H9 (cell line): ENCODE results near the gene SLC22A5. TPM values are rescaled to one million over a fixed set of nuclear protein-coding genes. Genes with fewer than 3 reads are reported as not detected.

Source experiments
- DNase-seq: peaks from one replicate; pipeline ENCODE4 v3.0.0-alpha.2; 2017
- H2AFZ ChIP-seq: one replicate; pipeline ENCODE4 v1.6.1; 2013; ENCODE audit warnings: mild to moderate bottlenecking, low read length, control low read depth, moderate library complexity
- H2AK5ac ChIP-seq: 2 replicates; pipeline ENCODE4 v1.6.1; 2013; ENCODE audit warnings: low read length, control low read depth, mixed read lengths; ENCODE audit not compliant: insufficient read length
- H2BK120ac ChIP-seq: one replicate; pipeline ENCODE4 v1.6.1; 2013; ENCODE audit warnings: low read depth, mild to moderate bottlenecking, low read length, control low read depth, inconsistent platforms; ENCODE audit not compliant: poor library complexity, severe bottlenecking
- H2BK12ac ChIP-seq: 2 replicates; pipeline ENCODE4 v1.6.1; 2013; ENCODE audit warnings: low read length, control low read depth, mixed read lengths, low read depth; ENCODE audit not compliant: insufficient read length
- H2BK15ac ChIP-seq: 2 replicates; pipeline ENCODE4 v1.6.1; 2013; ENCODE audit warnings: low read depth, low read length, control low read depth
- H2BK20ac ChIP-seq: one replicate; pipeline ENCODE4 v1.6.1; 2013; ENCODE audit warnings: low read depth, mild to moderate bottlenecking, low read length, control low read depth, inconsistent platforms; ENCODE audit not compliant: poor library complexity, severe bottlenecking
- H2BK5ac ChIP-seq: 2 replicates; pipeline ENCODE4 v1.6.1; 2013; ENCODE audit warnings: low read length, control low read depth, mixed read lengths; ENCODE audit not compliant: insufficient read length
- H3K14ac ChIP-seq: 2 replicates; pipeline ENCODE4 v1.6.1; 2013; ENCODE audit warnings: low read length, control low read depth; ENCODE audit not compliant: insufficient read depth
- H3K18ac ChIP-seq: 2 replicates; pipeline ENCODE4 v1.6.1; 2013; ENCODE audit warnings: low read depth, mild to moderate bottlenecking, mixed read lengths, low read length, control low read depth; ENCODE audit not compliant: insufficient read length
- H3K23ac ChIP-seq: 2 replicates; pipeline ENCODE4 v1.6.1; 2013; ENCODE audit warnings: low read length, control low read depth, mixed read lengths, low read depth; ENCODE audit not compliant: insufficient read length
- H3K23me2 ChIP-seq: 2 replicates; pipeline ENCODE4 v1.6.1; 2013; ENCODE audit warnings: low read depth, mild to moderate bottlenecking, mixed read lengths, low read length, control low read depth; ENCODE audit not compliant: insufficient read length, poor library complexity, severe bottlenecking
- H3K27ac ChIP-seq: 2 replicates; pipeline ENCODE4 v1.5.1; 2013; ENCODE audit warnings: low read length, control low read depth, mixed read lengths, low read depth; ENCODE audit not compliant: insufficient read length
- H3K27me3 ChIP-seq: 2 replicates; pipeline ENCODE4 v1.6.1; 2013; ENCODE audit warnings: low read length, control low read depth, inconsistent platforms; ENCODE audit not compliant: insufficient read depth
- H3K4ac ChIP-seq: 2 replicates; pipeline ENCODE4 v1.6.1; 2013; ENCODE audit warnings: low read depth, mild to moderate bottlenecking, control low read depth, inconsistent platforms, low read length, moderate library complexity
- H3K4me1 ChIP-seq: 2 replicates; pipeline ENCODE4 v1.6.1; 2013; ENCODE audit warnings: low read length, control low read depth, inconsistent platforms; ENCODE audit not compliant: insufficient read depth
- H3K4me2 ChIP-seq: 2 replicates; pipeline ENCODE4 v1.6.1; 2013; ENCODE audit warnings: low read length, control low read depth, mixed read lengths; ENCODE audit not compliant: insufficient read length, insufficient read depth
- H3K56ac ChIP-seq: 2 replicates; pipeline ENCODE4 v1.6.1; 2013; ENCODE audit warnings: low read depth, mild to moderate bottlenecking, mixed read lengths, low read length, control low read depth; ENCODE audit not compliant: insufficient read length
- H3K79me1 ChIP-seq: 2 replicates; pipeline ENCODE4 v1.6.1; 2013; ENCODE audit warnings: low read depth, mild to moderate bottlenecking, moderate library complexity, low read length, control low read depth, inconsistent platforms; ENCODE audit not compliant: insufficient read depth, poor library complexity, severe bottlenecking
- H3K79me2 ChIP-seq: 2 replicates; pipeline ENCODE4 v1.6.1; 2013; ENCODE audit warnings: low read length, control low read depth, inconsistent platforms; ENCODE audit not compliant: insufficient read depth
- H3K9ac ChIP-seq: 2 replicates; pipeline ENCODE4 v1.6.1; 2013; ENCODE audit warnings: low read length, control low read depth, mixed read lengths; ENCODE audit not compliant: insufficient read length; ENCODE audit errors: extremely low read depth
- H3K9me3 ChIP-seq: one replicate; pipeline ENCODE4 v1.6.1; 2013; ENCODE audit warnings: low read depth, low read length, inconsistent platforms; ENCODE audit not compliant: control insufficient read depth
- H3T11ph ChIP-seq: one replicate; pipeline ENCODE4 v1.6.1; 2013; ENCODE audit warnings: mild to moderate bottlenecking, low read length, control low read depth, inconsistent platforms
- H4K20me1 ChIP-seq: one replicate; pipeline ENCODE4 v1.6.1; 2013; ENCODE audit not compliant: control insufficient read depth, insufficient read length, insufficient read depth
- H4K5ac ChIP-seq: 2 replicates; pipeline ENCODE4 v1.6.1; 2013; ENCODE audit warnings: low read depth, mild to moderate bottlenecking, mixed read lengths, low read length, control low read depth; ENCODE audit not compliant: insufficient read length
- H4K8ac ChIP-seq: replicated peaks from 2 replicates; pipeline ENCODE4 v1.6.1; 2013; ENCODE audit warnings: low read length, control low read depth, mixed read lengths, low read depth; ENCODE audit not compliant: insufficient read length
- H4K91ac ChIP-seq: 2 replicates; pipeline ENCODE4 v1.6.1; 2013; ENCODE audit warnings: low read depth, mild to moderate bottlenecking, moderate library complexity, mixed read lengths, low read length, control low read depth; ENCODE audit not compliant: insufficient read length
- H3K27ac Mint-ChIP-seq, 3 experiments: 2 replicates in 2 of 3; 3 replicates in 1 of 3; pipeline ENCODE4 v1.8.0; 2020 to 2021; ENCODE audit warnings: mixed read lengths in 3 of 3, mild to moderate bottlenecking in 1 of 3, moderate library complexity in 1 of 3
- H3K27me3 Mint-ChIP-seq: 2 replicates; pipeline ENCODE4 v1.8.0; 2021; ENCODE audit warnings: low read depth, mild to moderate bottlenecking, moderate library complexity, mixed read lengths
- H3K36me3 Mint-ChIP-seq, 3 experiments: 2 replicates in 2 of 3; 3 replicates in 1 of 3; pipeline ENCODE4 v1.8.0; 2020 to 2021; ENCODE audit warnings: low read depth in 3 of 3, mixed read lengths in 3 of 3; ENCODE audit not compliant: insufficient read depth in 1 of 3
- H3K4me1 Mint-ChIP-seq, 2 experiments: 2 replicates each; pipeline ENCODE4 v1.8.0; 2020; ENCODE audit warnings: mixed read lengths in 2 of 2
- H3K4me3 Mint-ChIP-seq, 2 experiments: 2 replicates in 1 of 2; 3 replicates in 1 of 2; pipeline ENCODE4 v1.8.0; 2020 to 2021; ENCODE audit warnings: mild to moderate bottlenecking in 2 of 2, mixed read lengths in 2 of 2, moderate library complexity in 1 of 2
- H3K9me3 Mint-ChIP-seq, 2 experiments: 2 replicates in 1 of 2; 3 replicates in 1 of 2; pipeline ENCODE4 v1.8.0; 2020; ENCODE audit warnings: mild to moderate bottlenecking in 2 of 2, mixed read lengths in 2 of 2, moderate library complexity in 1 of 2
- CTCF ChIP-seq: fragments of 200-600 bp; sonication (generic); conservative IDR thresholded peaks from 3 replicates; pipeline ENCODE4 v1.8.0; 2021; ENCODE audit warnings: antibody characterized with exemption, mild to moderate bottlenecking
- WGBS: extraction: QIAGEN DNeasy Blood & Tissue Kit; methylation state at CpG from one replicate; pipeline ENCODE4 v1.1.7; 2013; ENCODE audit warnings: missing lambda C conversion rate, low lambda C conversion rate, mixed read lengths; ENCODE audit not compliant: insufficient read length; ENCODE audit errors: extremely low coverage; 5-methylcytosine and 5-hydroxymethylcytosine counted together
- total RNA-seq: library from RNA; stranded (reverse); gene quantifications from 2 replicates; pipeline ENCODE4 v1.2.1, GENCODE V29; 2021

The SLC22A5 gene
- total RNA-seq, 1 experiment from 2014 or later, result 3.4 TPM

DNA sequence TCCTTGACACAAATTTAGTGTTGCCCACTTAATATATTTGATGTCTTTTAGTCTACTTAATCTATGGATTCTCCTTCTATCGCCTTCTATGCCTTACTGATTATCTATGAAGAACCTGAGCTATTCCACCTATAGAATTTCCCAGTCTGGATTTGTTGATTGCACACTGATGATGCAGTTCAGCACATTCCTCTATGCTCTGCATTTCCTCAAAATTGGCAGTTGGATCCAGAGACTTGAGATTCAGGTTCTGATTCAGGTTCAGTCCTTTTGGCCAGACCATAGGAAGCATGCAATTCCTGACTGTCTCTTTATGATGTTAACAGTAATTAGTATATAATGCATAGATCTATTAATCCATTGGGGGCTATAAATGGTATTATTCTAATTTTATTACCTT lies 13.8 kb downstream of the SLC22A5 start:
- no peak for DNase-seq
- Mint-ChIP-seq H3K27me3 (no peaks in the 10 kb centered on the region), H3K9me3 (no peaks in the 10 kb centered on the region), H3K36me3 (no peaks in the 10 kb centered on the region), H3K27ac (no peak overlapping the region), H3K4me1 (peaks cover 8 to 11% of the 10 kb centered on the region in 2 experiments), H3K4me3 (no peak overlapping the region)
- no peak overlapping the region for H3K14ac ChIP-seq
- no peaks in the 10 kb centered on the region for H4K20me1 ChIP-seq
- no peak overlapping the region for H2BK20ac ChIP-seq
- no CpG with 5 or more reads among the region's 1 CpG for WGBS
- no peaks in the 10 kb centered on the region for H3K9me3 ChIP-seq
- no peak overlapping the region for H3K56ac ChIP-seq
- H3T11ph ChIP-seq, result no peak overlapping the region
- no peaks in the 10 kb centered on the region for H3K23me2 ChIP-seq
- no peaks in the 10 kb centered on the region for H3K4me1 ChIP-seq
- no peak overlapping the region for H2BK15ac ChIP-seq
- H3K4ac ChIP-seq, result no peak overlapping the region
- no peaks in the 10 kb centered on the region for H3K27me3 ChIP-seq
- H3K79me2 ChIP-seq, result no peaks in the 10 kb centered on the region
- H2AK5ac ChIP-seq, result no peak overlapping the region
- H3K27ac ChIP-seq, result no peak overlapping the region
- no peak overlapping the region for H4K91ac ChIP-seq
- H3K79me1 ChIP-seq, result no peaks in the 10 kb centered on the region
- H2BK120ac ChIP-seq, result no peak overlapping the region
- H2BK5ac ChIP-seq, result no peak overlapping the region
- H3K23ac ChIP-seq, result no peak overlapping the region
- TF ChIP-seq CTCF, result no peak
- H3K4me2 ChIP-seq, result no peak overlapping the region
- H3K9ac ChIP-seq, result no peak overlapping the region
- H2AFZ ChIP-seq, result no peak overlapping the region
- no peak overlapping the region for H3K18ac ChIP-seq
- H4K8ac ChIP-seq, result no peak overlapping the region
- no peak overlapping the region for H4K5ac ChIP-seq
- H2BK12ac ChIP-seq, result no peak overlapping the region
